Colonic mucosa (tissue), 4 donors: Measurements from ENCODE around the gene MRPL28. TPM values are rescaled to one million over a fixed set of nuclear protein-coding genes. Genes with fewer than 3 reads are reported as not detected.
A peak's percentile ranks its signal among the peaks of the same experiment; 100 is the strongest.
"Not testable (repeated sequence)": the region's sequence is repeated elsewhere in the genome, so short reads cannot be mapped to it uniquely, and the experiment has no call there.

Source experiments
- DNase-seq: peaks from one replicate; pipeline ENCODE4 v3.0.0-alpha.2; 2020
- H3K27ac ChIP-seq: fragments of 200-600 bp; one replicate; pipeline ENCODE4 v1.8.0; 2021
- H3K27me3 ChIP-seq: fragments of 200-600 bp; one replicate; pipeline ENCODE4 v1.8.0; 2021
- H3K36me3 ChIP-seq: fragments of 200-600 bp; one replicate; pipeline ENCODE4 v1.8.0; 2021
- H3K4me1 ChIP-seq: fragments of 200-600 bp; one replicate; pipeline ENCODE4 v1.8.0; 2021; ENCODE audit warnings: mild to moderate bottlenecking
- H3K4me3 ChIP-seq: fragments of 200-600 bp; one replicate; pipeline ENCODE4 v1.8.0; 2021
- H3K9ac ChIP-seq, 2 donors: one replicate each; pipeline ENCODE4 v1.7.0; 2013; ENCODE audit warnings: control low read depth in 2 of 2, low read depth in 2 of 2, low read length in 2 of 2
- H3K9me3 ChIP-seq: fragments of 200-600 bp; one replicate; pipeline ENCODE4 v1.8.0; 2021
- intact Hi-C: fragments of 100-400 bp; cut with DNase I; formaldehyde crosslinking; loops from one replicate; pipeline ENCODE4 v1.14.1; 2022
- total RNA-seq, 2 donors: library from RNA; stranded (reverse); fragmentation: NEBNext Ultra II Directional in 1 of 2; extraction: Animal tissue kit (Norgen Biotek cat#: 25700) in 1 of 2; gene quantifications; one replicate each; pipeline ENCODE4 v1.2.1, GENCODE V29; 2021
- TF ChIP-seq, protein P1 (sequence below): fragments of 200-600 bp; IDR thresholded peaks from one replicate; pipeline ENCODE4 v1.8.0; 2022; ENCODE audit warnings: antibody characterized with exemption, mild to moderate bottlenecking
- donor health status: healthy.
- donor health status: DM: no; HTN: no; CAD: no.
- donor health status: DM: no; HTN: no; CAD: no.

MRPL28 gene
- total RNA-seq, 2 donors from 2014 or later: 59.4 to 75.4 TPM

DNA sequence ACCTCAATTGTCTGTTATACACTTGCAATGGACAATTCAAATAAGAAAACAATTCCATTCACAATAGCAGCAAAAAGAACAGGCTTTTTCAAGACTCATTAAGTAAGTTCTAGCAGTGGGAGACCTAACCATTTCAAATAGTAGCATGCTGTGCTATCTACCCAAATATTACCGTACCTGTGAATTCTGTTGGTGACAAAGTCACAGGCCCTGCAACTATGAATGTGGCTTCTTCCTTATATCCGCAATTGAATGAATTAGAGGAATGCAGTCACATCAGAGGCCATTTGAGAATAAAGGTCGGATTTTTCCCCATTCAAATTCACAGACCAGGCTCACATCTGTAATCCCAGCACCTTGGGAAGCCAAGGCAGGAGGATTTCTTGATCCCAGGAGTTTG is 25.9 kb upstream of the MRPL28 start:
- DNase-seq: no peak
- Histone ChIP-seq H3K27me3 (no peaks in the 10 kb centered on the region), H3K4me1 (peaks cover 4% of the 10 kb centered on the region), H3K27ac (no peak overlapping the region), H3K9me3 (no peaks in the 10 kb centered on the region), H3K9ac (no peak overlapping the region), H3K36me3 (no peaks in the 10 kb centered on the region), H3K4me3 (no peak overlapping the region)
- intact Hi-C loops: no loop called here
- TF ChIP-seq, protein P1, sequence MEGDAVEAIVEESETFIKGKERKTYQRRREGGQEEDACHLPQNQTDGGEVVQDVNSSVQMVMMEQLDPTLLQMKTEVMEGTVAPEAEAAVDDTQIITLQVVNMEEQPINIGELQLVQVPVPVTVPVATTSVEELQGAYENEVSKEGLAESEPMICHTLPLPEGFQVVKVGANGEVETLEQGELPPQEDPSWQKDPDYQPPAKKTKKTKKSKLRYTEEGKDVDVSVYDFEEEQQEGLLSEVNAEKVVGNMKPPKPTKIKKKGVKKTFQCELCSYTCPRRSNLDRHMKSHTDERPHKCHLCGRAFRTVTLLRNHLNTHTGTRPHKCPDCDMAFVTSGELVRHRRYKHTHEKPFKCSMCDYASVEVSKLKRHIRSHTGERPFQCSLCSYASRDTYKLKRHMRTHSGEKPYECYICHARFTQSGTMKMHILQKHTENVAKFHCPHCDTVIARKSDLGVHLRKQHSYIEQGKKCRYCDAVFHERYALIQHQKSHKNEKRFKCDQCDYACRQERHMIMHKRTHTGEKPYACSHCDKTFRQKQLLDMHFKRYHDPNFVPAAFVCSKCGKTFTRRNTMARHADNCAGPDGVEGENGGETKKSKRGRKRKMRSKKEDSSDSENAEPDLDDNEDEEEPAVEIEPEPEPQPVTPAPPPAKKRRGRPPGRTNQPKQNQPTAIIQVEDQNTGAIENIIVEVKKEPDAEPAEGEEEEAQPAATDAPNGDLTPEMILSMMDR: no peak

DNA sequence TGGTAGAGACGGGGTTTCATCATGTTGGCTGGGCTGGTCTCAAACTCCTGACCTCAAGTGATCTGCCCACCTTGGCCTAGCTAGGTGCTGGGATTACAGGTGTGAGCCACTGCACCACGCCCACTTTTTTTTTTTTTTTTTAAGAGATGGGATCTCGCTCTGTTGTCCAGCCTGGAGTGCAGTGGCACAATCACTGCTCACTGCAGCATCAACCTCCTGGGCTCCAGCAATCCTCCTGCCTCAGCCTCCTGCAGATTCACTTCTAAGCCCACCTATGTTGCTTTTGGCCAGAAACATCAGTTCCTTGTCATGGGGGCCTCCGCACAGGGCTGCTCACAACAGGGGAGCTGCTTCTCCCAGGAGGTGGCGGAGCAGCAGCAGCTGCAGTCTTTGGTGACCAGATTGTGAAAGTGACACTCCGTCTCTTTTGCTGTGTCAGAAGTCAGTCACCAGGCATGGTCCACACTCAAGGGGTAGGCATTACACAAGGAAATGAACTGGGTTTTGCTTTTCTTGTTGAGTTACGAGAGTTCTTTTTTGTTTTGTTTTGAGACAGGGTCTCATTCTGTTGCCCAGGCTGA is 22.2 kb upstream of the MRPL28 start:
- no peak overlapping the region for H3K9ac ChIP-seq

DNA sequence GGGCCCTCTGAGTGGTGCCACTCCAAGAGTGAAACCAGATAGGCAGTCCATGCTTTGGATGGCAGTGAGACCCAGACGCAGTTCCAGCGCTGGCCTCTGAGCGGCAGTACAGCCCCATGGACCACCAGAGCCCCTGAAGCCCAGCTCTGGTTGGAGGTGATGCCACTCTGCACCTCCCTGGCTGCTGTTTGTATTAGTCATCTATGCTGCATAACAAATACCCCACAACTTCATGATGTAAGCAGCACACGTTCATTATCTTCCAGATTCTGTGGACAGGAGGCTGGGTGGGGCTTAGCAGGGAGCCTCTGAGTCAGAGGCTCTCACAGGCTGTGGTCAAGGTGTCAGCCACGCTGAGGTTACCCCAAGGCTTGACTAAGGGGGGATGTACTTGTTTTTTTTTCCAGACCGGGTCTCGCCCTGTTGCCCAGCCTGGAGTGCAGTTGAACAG is 21.6 kb upstream of the MRPL28 start:
- H3K4me3 ChIP-seq: no peak overlapping the region
- intact Hi-C loops: no loop called here
- no peaks in the 10 kb centered on the region for H3K9me3 ChIP-seq
- peak; percentile 69 for DNase-seq
- no peaks in the 10 kb centered on the region for H3K36me3 ChIP-seq
- TF ChIP-seq, protein P1: peak; percentile 65
- H3K4me1 ChIP-seq: peaks cover 4% of the 10 kb centered on the region
- no peak overlapping the region for H3K27ac ChIP-seq
- no peak overlapping the region for H3K9ac ChIP-seq
- H3K27me3 ChIP-seq: no peaks in the 10 kb centered on the region

More for the DNA sequence above, 22.2 kb upstream of the MRPL28 start:
- intact Hi-C loops: no loop called here
- TF ChIP-seq, protein P1: no peak
- Histone ChIP-seq H3K27me3 (no peaks in the 10 kb centered on the region), H3K4me3 (no peak overlapping the region), H3K9me3 (no peaks in the 10 kb centered on the region), H3K4me1 (peaks cover 4% of the 10 kb centered on the region), H3K27ac (no peak overlapping the region), H3K36me3 (no peaks in the 10 kb centered on the region)
- no peak for DNase-seq

DNA sequence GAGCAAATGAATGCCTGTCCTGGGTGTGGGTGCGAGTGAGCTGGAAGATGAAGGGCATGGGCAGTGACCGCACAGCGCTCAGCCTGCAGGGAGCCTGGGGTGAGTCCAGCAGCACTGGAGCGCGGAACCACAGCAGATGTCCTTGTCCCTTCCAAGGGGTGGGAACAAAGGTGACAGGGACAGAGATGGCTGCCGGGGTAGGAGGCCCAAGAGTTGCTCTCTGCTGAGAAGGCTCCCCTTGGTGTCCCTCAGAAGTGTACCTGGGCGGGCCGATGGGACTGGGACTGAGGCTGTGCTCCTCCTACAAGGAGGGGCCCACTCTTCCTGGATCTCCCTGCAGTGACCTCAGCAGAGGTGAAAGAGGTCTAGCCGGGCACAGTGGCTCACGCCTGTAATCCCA is 19.0 kb upstream of the MRPL28 start:
- DNase-seq: no peak
- Histone ChIP-seq H3K4me1 (no peaks in the 10 kb centered on the region), H3K27ac (no peak overlapping the region), H3K9ac (no peak overlapping the region), H3K4me3 (no peak overlapping the region), H3K27me3 (no peaks in the 10 kb centered on the region), H3K9me3 (no peaks in the 10 kb centered on the region), H3K36me3 (no peaks in the 10 kb centered on the region)
- TF ChIP-seq, protein P1: no peak
- intact Hi-C loops: loop anchor here (10.0 kb wide), 1 partner anchor 95 kb away; no protein-coding TSS in a partner anchor

DNA sequence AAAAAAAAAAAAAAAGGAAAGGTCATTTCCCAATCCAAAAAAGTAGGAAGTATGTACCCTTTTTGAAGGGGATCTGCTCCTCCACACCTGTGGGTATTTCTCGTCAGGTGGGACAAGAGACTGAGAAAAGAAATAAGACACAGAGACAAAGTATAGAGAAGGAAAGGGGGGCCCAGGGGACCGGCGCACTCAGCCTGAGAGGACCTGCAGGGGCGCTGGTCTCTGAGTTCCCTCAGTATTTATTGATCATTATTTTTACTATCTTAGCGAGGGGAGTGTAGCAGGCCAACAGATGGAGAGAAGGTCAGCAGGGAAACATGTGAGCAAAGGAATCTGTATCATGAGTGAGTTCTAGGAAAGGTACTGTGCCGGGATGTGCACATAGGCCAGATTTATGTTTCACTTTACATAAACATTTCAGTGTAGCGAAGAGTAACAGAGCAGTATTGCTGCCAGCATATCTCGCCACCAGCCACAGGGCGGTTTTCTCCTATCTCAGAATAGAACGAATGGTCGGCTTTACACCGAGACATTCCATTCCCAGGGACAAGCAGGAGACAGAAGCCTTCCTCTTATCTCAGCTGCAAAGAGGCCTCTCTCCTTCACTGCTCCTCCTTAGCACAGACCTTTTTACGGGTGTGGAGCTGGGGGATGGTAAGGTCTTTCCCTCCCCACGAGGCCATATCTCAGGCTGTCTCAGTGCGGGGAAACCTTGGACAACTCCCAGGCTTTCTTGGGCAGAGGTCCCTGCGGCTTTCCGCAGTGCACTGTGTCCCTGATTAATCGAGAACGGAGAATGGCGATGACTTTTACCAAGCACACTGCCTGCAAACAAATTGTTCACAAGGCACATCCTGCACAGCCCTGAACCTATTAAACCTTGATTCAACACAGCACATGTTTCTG is 17.7 kb upstream of the MRPL28 start:
- not testable (repeated sequence) for H3K27me3 ChIP-seq, H3K36me3 ChIP-seq, H3K27ac ChIP-seq, H3K4me3 ChIP-seq, H3K9me3 ChIP-seq, H3K4me1 ChIP-seq, DNase-seq, H3K9ac ChIP-seq
- intact Hi-C loops: loop anchor here (10.0 kb wide), 1 partner anchor 97 kb away; no protein-coding TSS in a partner anchor
